GM21529 (cell line): ENCODE results near the gene MYO7A.

ENCODE experiments used
- ATAC-seq: cut with Tn5 transposase; IDR thresholded peaks from one replicate; pipeline ENCODE4 v1.9.1; 2021; ENCODE audit not compliant: unreplicated experiment

The MYO7A gene

DNA sequence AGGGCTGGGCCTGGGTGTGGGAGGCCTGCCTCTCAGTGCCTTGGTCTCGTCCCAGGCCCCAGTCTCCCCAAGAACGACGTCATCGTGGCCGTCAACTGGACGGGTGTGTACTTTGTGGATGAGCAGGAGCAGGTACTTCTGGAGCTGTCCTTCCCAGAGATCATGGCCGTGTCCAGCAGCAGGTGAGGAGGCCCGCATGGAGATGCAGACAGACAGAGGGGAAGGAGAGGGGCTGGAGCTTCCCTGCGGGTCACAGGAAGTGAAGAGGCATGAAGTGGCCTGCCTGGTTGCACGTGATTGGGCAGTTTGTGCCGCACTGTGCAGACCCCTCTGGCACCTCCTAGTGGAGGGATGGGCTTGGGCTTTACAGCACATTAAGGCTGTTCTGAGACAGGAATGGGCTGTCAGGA is 70.4 kb downstream of the MYO7A start:
- ATAC-seq, result no peak

DNA sequence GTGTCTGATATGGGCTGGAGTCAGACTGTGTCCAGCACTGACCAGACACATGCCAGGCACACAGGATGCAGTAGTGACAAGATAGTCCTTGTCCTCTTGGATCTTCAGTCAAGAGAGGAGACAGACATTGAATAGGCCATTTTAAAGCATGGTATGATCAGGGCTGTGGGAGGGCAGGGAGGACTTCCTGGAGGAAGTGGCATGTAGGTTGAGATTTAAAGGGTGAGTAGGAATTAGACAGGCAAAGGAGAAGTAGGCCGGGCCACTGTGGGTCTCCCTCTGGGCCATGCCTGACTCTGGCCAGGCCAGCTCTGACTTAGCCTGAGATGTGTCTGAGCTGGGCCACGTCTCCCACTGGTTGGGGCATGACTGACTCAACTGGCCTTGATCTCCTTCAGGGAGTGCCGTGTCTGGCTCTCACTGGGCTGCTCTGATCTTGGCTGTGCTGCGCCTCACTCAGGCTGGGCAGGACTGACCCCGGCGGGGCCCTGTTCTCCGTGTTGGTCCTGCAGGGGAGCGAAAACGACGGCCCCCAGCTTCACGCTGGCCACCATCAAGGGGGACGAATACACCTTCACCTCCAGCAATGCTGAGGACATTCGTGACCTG is 71.2 kb downstream of the MYO7A start:
- ATAC-seq, result no peak

DNA sequence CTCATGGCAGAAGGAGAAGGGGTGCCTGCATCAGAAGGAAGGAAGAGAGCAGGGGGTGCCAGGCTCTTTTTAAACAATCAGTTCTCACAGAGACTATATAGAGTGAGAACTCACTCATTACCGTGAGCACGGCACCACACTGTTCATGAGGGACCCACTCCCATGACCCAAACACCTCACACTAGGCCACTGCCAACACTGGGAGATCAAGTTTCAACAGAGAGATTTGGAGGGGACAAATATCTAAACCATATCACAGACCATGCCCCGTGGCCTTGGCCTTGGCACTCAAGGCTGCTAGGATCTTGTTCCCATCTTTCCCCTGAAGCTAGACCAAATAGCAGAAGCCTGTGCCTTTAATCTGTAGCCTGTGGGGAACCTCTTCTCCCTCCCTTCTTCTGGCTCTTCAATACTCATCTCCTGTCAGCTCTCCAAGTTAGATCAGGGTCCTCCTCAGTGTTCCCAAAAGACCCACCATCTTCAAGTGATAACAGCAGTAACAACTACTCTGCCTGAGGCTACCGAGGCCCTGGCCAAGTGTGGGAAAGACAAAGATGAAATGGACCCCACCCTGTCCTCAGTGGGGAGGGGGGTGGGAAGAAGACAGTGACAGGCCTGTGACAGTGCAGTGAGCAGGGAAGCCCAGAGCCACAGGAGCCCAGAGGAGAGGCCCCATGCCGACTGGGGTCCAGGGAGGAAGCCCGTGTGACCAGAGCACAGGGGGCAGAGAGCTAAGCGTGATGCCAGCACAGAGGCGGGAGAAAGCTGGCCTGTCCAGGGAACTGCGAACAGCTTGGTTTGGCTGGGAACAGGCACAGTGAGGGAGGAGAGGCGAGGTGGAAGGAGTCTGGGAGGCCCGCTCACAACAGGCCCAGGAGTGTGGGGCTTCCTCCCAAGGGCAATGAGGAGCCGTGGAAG is 72.6 kb downstream of the MYO7A start:
- no peak for ATAC-seq

DNA sequence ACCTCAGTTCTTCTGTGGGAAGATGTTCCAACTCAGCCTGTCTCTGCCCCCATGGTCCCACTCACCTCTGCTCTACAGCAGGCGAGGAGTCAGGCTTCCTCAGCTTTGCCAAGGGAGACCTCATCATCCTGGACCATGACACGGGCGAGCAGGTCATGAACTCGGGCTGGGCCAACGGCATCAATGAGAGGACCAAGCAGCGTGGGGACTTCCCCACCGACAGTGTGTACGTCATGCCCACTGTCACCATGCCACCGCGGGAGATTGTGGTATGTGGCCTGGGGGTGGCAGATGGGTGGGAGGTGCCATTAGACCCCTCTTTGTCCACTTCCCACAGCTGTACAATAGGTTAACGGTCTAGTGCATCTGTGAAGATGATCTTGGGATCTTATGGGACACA is 73.3 kb downstream of the MYO7A start:
- no peak for ATAC-seq

DNA sequence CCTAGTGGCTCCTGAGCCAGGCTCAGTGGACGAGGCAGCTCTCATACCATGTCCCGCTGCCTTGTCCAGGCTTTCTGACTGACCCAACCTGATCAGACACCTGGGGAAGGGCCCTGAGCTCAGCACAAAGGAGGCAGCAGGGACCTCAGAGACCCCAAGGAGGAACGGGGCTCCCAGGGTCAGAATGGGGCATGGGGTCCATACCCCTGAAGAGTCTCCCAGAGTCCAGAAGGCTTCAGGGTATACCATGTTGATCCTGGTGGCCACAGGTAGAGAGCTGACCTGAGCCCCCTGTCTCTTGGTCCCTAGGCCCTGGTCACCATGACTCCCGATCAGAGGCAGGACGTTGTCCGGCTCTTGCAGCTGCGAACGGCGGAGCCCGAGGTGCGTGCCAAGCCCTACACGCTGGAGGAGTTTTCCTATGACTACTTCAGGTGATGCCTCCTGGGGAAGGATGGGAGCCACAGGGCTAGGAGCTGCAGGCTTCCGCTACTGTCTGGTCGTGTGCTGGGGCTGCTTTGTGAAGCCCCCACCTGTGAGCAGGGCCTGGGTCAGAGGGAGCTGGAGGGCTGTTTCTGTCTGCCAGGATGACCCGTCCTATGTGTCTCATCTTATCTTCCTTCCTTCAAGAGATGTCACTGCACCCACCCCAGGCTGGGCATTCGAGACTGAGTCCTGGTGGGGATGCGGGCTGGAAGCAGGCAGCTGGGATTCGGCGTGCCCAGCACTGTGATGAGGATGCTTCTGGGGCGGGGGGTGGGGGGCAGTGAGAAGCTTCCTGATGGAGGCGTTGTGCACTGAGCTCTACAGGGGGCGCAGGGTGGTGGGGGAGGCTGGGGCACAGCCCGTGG is 74.2 kb downstream of the MYO7A start:
- ATAC-seq, result no peak

DNA sequence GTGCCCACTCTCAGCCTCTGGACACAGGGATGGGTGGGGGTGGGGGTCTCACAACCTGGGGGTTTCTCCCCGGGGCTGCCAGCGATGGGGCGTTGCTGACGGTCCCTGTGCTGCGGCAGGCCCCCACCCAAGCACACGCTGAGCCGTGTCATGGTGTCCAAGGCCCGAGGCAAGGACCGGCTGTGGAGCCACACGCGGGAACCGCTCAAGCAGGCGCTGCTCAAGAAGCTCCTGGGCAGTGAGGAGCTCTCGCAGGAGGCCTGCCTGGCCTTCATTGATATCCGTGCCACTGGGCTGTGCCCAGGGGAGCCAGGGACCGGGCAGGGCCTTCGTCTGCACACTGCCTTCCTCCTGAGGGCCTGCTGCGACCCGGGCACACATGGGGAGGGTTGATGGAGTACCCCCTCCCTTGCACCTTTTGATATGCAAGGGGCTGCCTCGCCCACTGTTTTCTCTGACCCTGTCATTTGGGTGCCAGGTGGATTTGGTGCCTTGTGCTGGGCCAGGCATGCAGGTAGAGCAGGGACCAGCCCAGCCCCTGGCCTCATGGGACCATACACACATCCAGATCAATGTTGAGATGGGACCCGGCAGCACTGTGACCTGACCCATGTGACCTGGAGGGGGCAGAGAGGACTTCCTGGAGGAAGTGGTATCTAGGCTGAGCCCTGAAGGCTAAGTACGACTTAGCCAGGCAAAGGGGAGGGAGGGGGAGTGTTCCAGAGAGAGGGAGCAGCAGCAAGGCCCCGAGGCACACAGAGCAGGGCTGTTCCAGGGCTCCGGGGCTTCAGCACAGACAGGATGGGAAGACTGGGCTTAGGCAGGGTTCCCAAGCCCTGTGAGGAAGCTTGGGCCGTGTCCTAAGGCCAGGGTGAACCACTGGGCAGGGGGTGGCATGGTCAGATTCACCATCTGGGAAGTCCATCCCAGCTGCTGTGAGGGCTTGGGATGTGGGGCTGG is 75.2 kb downstream of the MYO7A start:
- ATAC-seq, result no peak

DNA sequence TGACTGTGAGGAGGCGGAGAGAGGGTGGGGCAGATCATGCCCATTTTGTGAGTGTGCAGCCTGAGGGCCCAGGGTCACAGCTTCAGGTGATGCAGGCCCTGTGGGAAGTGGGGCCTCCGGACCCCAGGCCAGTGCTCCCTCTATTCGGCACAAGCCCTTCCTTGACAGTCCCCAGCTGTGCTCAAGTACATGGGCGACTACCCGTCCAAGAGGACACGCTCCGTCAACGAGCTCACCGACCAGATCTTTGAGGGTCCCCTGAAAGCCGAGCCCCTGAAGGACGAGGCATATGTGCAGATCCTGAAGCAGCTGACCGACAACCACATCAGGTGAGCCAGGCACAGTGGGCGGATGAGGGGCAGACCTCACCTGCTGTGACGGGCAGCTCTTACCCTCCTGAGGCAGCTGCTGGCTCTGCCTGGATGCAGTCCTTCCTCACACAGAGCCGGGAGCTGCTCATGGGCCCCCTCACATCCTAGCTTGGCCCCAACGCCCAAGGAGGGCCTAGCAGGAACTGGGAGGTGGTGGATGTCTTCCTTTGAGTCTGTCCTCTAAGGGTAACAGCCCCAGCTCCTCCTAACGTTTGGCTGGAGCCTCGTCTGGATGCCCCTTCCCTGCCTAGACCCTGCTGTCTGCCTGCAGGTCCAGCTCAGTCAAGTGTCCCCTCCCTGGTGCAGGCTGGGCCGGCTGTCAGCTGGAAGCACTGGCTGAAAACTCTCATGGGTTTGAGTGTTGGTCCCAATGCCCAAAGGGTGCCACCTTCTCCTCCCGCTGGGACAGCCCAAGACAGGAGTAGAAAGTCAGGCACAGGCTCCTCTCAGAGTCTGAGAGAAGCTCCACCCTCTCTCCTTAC is 76.1 kb downstream of the MYO7A start:
- no peak for ATAC-seq

DNA sequence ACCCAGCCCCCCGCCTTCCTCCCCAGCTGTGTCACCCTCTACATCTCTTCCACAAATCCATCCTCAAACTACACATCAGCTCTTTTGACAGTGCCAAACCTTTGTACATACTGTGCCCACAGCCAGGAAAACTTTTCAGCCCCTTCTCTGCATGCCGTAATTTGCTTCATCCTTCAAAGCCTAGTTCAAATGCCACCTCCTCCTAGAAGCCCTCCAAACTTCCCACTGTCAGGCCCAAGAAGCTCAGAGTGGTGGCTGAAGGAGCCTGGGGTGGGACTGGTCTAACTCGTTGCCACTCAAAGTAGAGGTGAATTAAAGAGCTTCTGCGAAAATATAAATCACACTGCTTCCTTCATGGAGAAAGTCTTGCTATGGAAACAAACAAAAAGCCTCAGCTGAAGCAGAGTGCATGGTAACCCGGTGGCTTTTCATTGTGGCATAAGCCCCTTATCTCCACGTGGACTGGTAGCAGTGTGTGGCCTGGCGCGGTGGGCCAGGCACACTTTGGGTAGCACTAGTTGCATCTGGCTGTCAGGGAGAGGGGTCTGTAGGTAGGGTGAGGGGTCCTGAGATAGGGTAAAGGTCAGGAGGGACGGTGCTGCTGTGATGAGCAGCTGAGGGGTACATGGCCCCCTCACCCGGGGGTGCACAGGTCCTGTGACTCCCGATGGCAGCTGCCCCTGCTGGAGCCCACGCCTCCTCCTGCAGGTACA is 76.9 kb downstream of the MYO7A start:
- no peak for ATAC-seq

DNA sequence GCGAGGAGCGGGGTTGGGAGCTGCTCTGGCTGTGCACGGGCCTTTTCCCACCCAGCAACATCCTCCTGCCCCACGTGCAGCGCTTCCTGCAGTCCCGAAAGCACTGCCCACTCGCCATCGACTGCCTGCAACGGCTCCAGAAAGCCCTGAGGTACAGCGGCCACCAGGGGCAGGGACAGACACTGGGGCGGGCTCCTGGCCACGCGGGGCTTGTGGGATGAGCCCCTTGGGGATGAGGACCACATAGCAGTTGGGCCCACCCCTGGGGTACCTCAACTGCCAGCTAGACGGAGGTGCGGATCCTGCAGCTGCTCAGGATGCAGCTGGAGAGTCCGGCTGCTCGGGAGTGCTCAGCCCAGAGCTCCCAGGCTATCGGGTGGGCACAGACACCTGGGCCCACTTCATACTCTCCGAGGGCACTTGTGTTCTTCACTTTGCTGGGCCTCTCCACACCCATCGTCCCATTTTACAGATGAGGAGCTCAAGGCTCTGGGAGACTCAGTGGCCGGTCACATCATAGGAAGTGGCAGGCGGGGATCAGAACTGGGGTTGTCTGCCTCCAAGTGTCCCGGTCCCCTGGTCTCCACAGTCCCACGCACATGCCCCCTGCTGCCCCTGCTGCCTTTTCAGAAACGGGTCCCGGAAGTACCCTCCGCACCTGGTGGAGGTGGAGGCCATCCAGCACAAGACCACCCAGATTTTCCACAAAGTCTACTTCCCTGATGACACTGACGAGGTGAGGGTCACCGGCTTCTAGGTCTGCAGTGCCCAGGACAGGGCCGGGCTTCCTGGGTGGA is 77.6 kb downstream of the MYO7A start:
- ATAC-seq, result no peak

DNA sequence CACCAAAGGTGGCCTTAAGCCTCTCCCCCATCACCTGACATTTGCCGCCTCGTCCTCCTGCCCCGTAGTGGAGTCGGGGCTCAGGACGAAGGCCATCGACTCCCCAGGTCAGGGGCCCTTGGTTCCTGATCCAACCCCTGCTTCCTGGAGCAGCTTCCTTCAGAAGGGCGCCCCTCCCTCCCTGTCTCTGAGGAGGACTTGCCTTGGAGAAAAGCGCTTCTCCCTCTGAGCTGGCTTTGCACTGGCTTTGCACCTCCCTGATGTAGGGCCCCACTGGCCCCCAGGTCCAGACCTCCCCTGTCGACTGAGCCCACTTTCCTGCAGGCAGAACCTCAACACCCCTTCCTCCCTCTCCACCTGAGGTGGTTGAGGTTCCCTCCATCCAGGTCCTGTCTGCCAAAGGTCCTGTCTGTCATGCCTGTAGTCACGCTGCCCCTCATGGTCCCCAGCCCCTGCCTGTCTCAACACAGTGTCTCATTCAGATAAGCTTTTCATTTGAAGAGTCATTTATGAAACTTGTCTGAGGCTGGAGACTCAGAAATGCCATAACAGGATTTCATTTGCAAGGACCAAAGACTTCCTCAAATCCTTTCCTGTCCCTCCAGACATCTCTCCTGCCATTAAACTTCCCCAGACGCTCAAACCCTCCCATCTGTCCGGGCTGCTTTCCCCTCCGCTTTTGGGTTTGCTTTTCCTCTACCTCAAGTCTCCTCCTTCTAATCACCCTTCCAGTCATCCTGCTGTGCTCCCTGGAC is 78.4 kb downstream of the MYO7A start:
- no peak for ATAC-seq

DNA sequence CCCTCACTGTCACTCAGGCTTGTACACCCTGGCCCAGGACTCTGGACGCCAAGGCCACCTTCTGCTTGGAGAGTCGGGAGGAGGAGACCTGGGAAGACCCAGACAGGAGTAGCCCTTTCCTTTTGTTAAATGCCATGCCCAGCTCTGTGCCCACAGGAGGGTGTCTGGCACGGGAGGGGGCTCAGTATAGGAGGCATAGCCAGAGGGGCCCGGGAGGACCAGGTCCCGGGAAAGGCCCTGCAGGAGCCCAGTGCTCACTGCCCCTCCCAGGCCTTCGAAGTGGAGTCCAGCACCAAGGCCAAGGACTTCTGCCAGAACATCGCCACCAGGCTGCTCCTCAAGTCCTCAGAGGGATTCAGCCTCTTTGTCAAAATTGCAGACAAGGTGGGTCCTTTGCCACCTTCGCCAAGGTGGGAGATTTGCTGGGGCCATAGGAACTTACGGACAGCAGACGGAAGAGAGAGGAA is 79.0 kb downstream of the MYO7A start:
- ATAC-seq, result no peak

DNA sequence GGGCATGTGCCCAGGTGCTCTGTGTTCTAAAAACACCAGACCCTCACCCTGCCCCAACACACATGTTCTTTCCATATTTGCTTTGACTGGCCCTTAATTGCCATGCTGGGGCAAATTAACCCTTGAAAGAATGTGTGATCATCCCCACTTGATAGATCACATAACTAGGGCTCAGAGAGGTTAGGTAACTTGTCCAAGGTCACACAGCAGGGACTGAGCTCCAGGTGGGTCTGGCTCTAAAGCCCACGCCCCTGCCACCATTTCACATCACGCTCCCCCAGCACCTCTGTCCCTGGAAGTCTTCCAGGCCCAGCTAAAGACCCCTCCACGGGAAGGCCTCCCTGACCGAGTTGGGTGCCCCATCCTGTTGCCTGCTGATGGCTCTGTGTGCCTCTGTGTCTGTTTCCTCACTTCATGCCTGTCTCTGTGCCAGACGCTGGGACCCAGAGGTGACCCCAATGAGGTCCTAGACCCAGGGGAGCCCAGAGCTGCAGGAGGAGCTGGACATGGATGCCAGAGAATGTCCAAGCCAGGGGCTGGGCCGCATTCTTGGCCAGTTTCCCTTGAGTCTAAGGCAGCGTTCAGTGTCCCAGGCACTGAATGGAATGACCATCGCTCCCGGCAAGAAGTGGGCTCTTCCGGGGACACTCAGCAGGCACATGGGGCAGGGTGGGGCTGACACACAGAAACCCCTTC is 79.7 kb downstream of the MYO7A start:
- ATAC-seq, result no peak

DNA sequence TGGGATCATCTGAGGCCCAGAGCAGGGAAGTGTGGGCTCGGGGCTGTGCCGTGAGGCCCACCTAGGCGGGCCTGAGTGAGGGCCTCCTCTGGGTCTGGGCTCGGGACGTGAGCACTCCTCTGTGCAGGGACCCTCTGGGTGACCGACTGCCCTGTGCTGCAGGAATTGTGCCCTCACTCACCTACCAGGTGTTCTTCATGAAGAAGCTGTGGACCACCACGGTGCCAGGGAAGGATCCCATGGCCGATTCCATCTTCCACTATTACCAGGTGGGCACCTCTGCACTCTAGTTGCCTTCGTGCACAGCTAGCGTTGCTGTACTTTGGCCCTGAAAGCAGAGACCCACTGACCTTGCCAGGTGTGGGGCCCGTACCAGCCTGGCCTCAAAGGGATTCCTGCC is 80.5 kb downstream of the MYO7A start:
- no peak for ATAC-seq

DNA sequence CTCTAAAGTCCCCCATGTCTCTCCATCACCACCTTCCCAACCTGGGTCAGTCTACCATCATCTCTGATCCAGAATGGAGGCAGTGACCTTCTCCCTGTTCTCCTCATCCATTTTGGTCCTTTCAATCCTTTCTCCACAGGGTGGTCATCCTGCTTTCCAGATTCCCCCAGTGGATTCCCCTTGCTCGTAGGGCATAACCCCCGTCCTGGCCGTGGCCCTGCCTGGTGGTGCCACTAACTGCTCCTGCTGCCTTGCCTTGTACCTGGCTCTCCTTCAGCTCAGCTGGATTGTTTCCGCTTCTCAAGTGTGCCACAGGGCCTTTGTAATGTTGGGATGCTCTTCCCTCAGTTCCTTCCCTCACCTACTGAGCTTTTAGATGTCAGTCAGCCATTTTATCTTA is 81.6 kb downstream of the MYO7A start:
- no peak for ATAC-seq

DNA sequence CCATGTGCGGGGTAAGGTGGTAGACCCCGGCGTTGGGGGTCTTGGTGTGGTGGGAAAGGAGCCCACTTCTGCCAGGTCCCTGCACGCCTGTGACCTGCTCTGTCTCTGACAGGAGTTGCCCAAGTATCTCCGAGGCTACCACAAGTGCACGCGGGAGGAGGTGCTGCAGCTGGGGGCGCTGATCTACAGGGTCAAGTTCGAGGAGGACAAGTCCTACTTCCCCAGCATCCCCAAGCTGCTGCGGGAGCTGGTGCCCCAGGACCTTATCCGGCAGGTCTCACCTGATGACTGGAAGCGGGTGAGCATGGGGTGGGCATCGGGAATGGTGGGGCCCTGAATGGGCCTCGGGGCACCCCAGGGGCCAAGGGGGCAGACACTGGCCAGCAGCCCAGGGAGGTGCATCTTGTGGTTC is 83.0 kb downstream of the MYO7A start:
- no peak for ATAC-seq

DNA sequence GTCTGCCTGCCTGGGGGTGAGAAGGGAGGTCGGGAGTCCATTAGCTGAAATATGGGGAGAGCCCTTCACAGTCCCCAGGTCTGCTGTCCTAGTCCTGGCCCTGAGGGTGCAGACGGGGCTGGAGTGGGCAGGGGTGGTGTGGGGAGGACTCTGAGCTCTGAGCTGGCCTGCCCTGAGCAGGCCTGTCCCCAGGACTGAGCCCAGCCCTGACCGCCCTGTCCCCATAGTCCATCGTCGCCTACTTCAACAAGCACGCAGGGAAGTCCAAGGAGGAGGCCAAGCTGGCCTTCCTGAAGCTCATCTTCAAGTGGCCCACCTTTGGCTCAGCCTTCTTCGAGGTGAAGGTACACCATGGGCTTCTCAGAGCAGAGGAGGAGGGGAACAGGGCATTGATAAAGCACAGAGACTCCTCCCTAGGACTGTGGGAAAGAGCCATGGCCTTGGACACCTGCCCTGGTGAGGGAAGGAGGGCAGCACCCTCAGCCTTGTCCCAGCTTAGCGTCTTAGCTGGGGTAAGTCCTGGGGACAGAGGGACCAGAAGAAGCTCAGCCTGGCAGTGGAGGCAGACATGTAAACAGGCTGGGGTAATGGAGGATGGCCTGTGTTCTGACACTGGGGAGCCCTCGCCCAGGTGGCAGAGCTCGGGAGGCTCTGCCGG is 83.7 kb downstream of the MYO7A start:
- ATAC-seq, result no peak
